Liver (tissue), 9 donors: ENCODE results near the gene PRKN. TPM values are rescaled to one million over a fixed set of nuclear protein-coding genes. Genes with fewer than 3 reads are reported as not detected.

Experiments used
- DNase-seq: peaks from one replicate; pipeline ENCODE4 v3.0.0-alpha.2; 2017; ENCODE audit warnings: low spot score
- H3K27ac ChIP-seq, 2 donors: one replicate each; pipeline ENCODE4 v1.7.0; 2013; ENCODE audit warnings: inconsistent platforms in 2 of 2, low read length in 2 of 2, control low read depth in 1 of 2, low read depth in 1 of 2, mild to moderate bottlenecking in 1 of 2
- H3K27me3 ChIP-seq, 4 donors: one replicate each; pipeline versions ENCODE4 v1.6.1 to v1.7.0; 2013; ENCODE audit warnings: low read length in 3 of 4, inconsistent platforms in 1 of 4, mild to moderate bottlenecking in 1 of 4, moderate library complexity in 1 of 4; ENCODE audit not compliant: control insufficient read depth in 4 of 4, insufficient read depth in 4 of 4
- H3K36me3 ChIP-seq, 4 donors: one replicate each; pipeline versions ENCODE4 v1.6.1 to v1.7.0; 2013; ENCODE audit warnings: low read length in 3 of 4, mild to moderate bottlenecking in 3 of 4, low read depth in 1 of 4, moderate library complexity in 1 of 4; ENCODE audit not compliant: control insufficient read depth in 4 of 4, insufficient read depth in 3 of 4
- H3K4me1 ChIP-seq, 4 donors: one replicate each; pipeline versions ENCODE4 v1.6.1 to v1.7.0; 2013; ENCODE audit warnings: low read length in 3 of 4, mild to moderate bottlenecking in 3 of 4, moderate library complexity in 1 of 4; ENCODE audit not compliant: control insufficient read depth in 4 of 4, insufficient read depth in 4 of 4
- H3K4me3 ChIP-seq, 3 donors: one replicate each; pipeline versions ENCODE4 v1.6.1 to v1.7.0; 2013; ENCODE audit warnings: low read length in 3 of 3, control low read depth in 1 of 3, low read depth in 1 of 3, mild to moderate bottlenecking in 1 of 3
- H3K9ac ChIP-seq, 2 donors: one replicate each; pipeline ENCODE4 v1.7.0; 2013; ENCODE audit warnings: low read length in 2 of 2, mild to moderate bottlenecking in 2 of 2, moderate library complexity in 2 of 2, control low read depth in 1 of 2, low read depth in 1 of 2
- H3K9me3 ChIP-seq, 4 donors: one replicate each; pipeline versions ENCODE4 v1.6.1 to v1.7.0; 2013; ENCODE audit warnings: low read length in 3 of 4; ENCODE audit not compliant: control insufficient read depth in 4 of 4
- ATF3 ChIP-seq: IDR thresholded peaks from 2 replicates; pipeline ENCODE4 v1.6.1; 2016; ENCODE audit warnings: antibody characterized with exemption
- EGR1 ChIP-seq, 2 donors: IDR thresholded peaks; 2 replicates each; pipeline ENCODE4 v1.6.1; 2016 to 2018; ENCODE audit warnings: antibody characterized with exemption in 2 of 2, low read depth in 2 of 2
- FOXA1 ChIP-seq: IDR thresholded peaks from 2 replicates; pipeline ENCODE4 v1.6.1; 2016; ENCODE audit warnings: antibody characterized with exemption
- FOXA2 ChIP-seq: IDR thresholded peaks from 2 replicates; pipeline ENCODE4 v1.6.1; 2016; ENCODE audit warnings: antibody characterized with exemption
- GABPA ChIP-seq, 2 donors: IDR thresholded peaks in 1 of 2; conservative IDR thresholded peaks in 1 of 2; 2 replicates each; pipeline ENCODE4 v1.6.1; 2016; ENCODE audit warnings: antibody characterized with exemption in 2 of 2, mild to moderate bottlenecking in 1 of 2, moderate library complexity in 1 of 2
- HNF4A ChIP-seq, 2 donors: conservative IDR thresholded peaks; 2 replicates each; pipeline ENCODE4 v1.6.1; 2016; ENCODE audit warnings: antibody characterized with exemption in 2 of 2, mild to moderate bottlenecking in 2 of 2
- HNF4G ChIP-seq: IDR thresholded peaks from 2 replicates; pipeline ENCODE4 v1.6.1; 2016; ENCODE audit warnings: antibody characterized with exemption
- JUND ChIP-seq, 2 donors: IDR thresholded peaks; 2 replicates each; pipeline ENCODE4 v1.6.1; 2016; ENCODE audit warnings: antibody characterized with exemption in 2 of 2
- NR2F2 ChIP-seq: IDR thresholded peaks from 2 replicates; pipeline ENCODE4 v1.6.1; 2016; ENCODE audit warnings: antibody characterized with exemption
- RAD21 ChIP-seq, 2 donors: IDR thresholded peaks; 2 replicates each; pipeline ENCODE4 v1.6.1; 2016; ENCODE audit warnings: antibody characterized with exemption in 2 of 2, mild to moderate bottlenecking in 2 of 2
- REST ChIP-seq: IDR thresholded peaks from 2 replicates; pipeline ENCODE4 v1.6.1; 2016; ENCODE audit warnings: antibody characterized with exemption, mild to moderate bottlenecking
- RXRA ChIP-seq, 2 donors: IDR thresholded peaks; 2 replicates each; pipeline ENCODE4 v1.6.1; 2017 to 2018; ENCODE audit warnings: antibody characterized with exemption in 2 of 2, mild to moderate bottlenecking in 1 of 2
- SP1 ChIP-seq: IDR thresholded peaks from 2 replicates; pipeline ENCODE4 v1.6.1; 2018; ENCODE audit warnings: antibody characterized with exemption, mild to moderate bottlenecking
- TAF1 ChIP-seq: conservative IDR thresholded peaks from 2 replicates; pipeline ENCODE4 v1.6.1; 2016; ENCODE audit warnings: antibody characterized with exemption, mild to moderate bottlenecking
- WGBS: extraction: QIAGEN DNeasy Blood & Tissue Kit; methylation state at CpG from one replicate; pipeline ENCODE4 v1.1.7; 2013; 5-methylcytosine and 5-hydroxymethylcytosine counted together
- polyA plus RNA-seq, 2 donors: library from polyadenylated mRNA; stranded (reverse) in 1 of 2; unstranded in 1 of 2; fragments of 200-250 nt in 1 of 2; fragments of >200 nt in 1 of 2; fragmentation: Nextera tagmentation in 1 of 2; extraction: Ambion mirVana in 1 of 2; gene quantifications; one replicate each; pipeline versions ENCODE4 v1.2.1 to v1.2.3, GENCODE V29; 2013 to 2015
- total RNA-seq, 2 donors: library from RNA; depleted of rRNA; stranded (reverse); fragments of >200 nt; gene quantifications; one replicate each; pipeline ENCODE4 v1.2.3, GENCODE V29; 2014
- TF ChIP-seq, protein P1 (sequence below): IDR thresholded peaks from 2 replicates; pipeline ENCODE4 v1.6.1; 2016; ENCODE audit warnings: antibody characterized with exemption
- TF ChIP-seq, protein P2 (sequence below): fragments of 150-350 bp; IDR thresholded peaks from 2 replicates; pipeline ENCODE4 v1.5.1; 2017; ENCODE audit warnings: improper control_type of control experiment, low read depth, low read length; ENCODE audit not compliant: missing input control
- donor health status: healthy.
- donor health status: healthy.
- donor health status: healthy.
- donor health status: healthy.
- donor health status: healthy.

The PRKN gene
- total and polyA plus RNA-seq, 4 donors, result 0.47 to 4.1 (median 3.2) TPM

DNA sequence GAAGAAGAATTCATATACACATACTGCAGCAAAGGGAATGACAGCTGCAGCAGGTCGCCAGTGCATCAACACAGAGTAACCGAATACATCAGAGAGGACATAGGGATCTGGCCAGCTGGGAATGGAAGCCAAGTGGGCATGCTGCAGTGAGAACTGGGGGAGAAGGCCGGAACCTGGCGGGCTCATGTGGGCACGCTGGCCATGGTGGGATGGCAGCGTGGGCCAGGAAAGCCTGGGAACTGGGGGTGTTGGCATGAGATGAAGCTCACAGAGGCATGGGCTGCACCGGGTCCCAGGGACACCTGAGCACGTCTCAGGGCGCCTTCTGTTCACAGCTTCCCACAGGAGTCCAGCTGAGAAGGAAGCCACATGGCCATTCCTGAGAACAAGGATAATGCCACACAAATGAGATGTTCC lies 1314.2 kb downstream of the PRKN start:
- no peak overlapping the region for H3K9ac ChIP-seq
- H3K27ac ChIP-seq, result no peak overlapping the region
- no peaks in the 10 kb centered on the region for H3K9me3 ChIP-seq
- peaks cover 0 to 8% (median 3%) of the 10 kb centered on the region in 4 donors for H3K4me1 ChIP-seq
- no peaks in the 10 kb centered on the region for H3K27me3 ChIP-seq
- TF ChIP-seq HNF4A (conservative IDR thresholded peaks at IDR 0.05) (no peak), SP1 (no peak), ATF3 (no peak), NR2F2 (no peak), FOXA2 (no peak), HNF4G (no peak), RAD21 (IDR thresholded peaks at IDR 0.05) (no peak), GABPA (IDR thresholded peaks at IDR 0.05 in 1 of 2, conservative IDR thresholded peaks at IDR 0.05 in 1 of 2) (no peak), JUND (IDR thresholded peaks at IDR 0.05) (no peak), TAF1 (no peak), EGR1 (IDR thresholded peaks at IDR 0.05; ENCODE audit: low read depth in 2 of 2) (no peak), FOXA1 (no peak), RXRA (IDR thresholded peaks at IDR 0.05) (no peak)
- TF ChIP-seq, protein P1, sequence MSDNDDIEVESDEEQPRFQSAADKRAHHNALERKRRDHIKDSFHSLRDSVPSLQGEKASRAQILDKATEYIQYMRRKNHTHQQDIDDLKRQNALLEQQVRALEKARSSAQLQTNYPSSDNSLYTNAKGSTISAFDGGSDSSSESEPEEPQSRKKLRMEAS, result no peak
- TF ChIP-seq, protein P2, sequence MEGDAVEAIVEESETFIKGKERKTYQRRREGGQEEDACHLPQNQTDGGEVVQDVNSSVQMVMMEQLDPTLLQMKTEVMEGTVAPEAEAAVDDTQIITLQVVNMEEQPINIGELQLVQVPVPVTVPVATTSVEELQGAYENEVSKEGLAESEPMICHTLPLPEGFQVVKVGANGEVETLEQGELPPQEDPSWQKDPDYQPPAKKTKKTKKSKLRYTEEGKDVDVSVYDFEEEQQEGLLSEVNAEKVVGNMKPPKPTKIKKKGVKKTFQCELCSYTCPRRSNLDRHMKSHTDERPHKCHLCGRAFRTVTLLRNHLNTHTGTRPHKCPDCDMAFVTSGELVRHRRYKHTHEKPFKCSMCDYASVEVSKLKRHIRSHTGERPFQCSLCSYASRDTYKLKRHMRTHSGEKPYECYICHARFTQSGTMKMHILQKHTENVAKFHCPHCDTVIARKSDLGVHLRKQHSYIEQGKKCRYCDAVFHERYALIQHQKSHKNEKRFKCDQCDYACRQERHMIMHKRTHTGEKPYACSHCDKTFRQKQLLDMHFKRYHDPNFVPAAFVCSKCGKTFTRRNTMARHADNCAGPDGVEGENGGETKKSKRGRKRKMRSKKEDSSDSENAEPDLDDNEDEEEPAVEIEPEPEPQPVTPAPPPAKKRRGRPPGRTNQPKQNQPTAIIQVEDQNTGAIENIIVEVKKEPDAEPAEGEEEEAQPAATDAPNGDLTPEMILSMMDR, result no peak
- no peaks in the 10 kb centered on the region for H3K36me3 ChIP-seq
- H3K4me3 ChIP-seq, result no peak overlapping the region
- WGBS, result 88% methylated on average over 9 of the region's 9 CpGs
- no peak for DNase-seq

- H3K4me1 ChIP-seq, result peaks cover 0 to 8% (median 3%) of the 10 kb centered on the region in 4 donors
- no peak for DNase-seq
- no peak overlapping the region for H3K4me3 ChIP-seq
- no peaks in the 10 kb centered on the region for H3K9me3 ChIP-seq
- WGBS, result 90% methylated on average over 5 of the region's 5 CpGs
- H3K9ac ChIP-seq, result no peak overlapping the region
- H3K27ac ChIP-seq, result no peak overlapping the region
- no peak for TF ChIP-seq RXRA (IDR thresholded peaks at IDR 0.05)
- H3K27me3 ChIP-seq, result no peaks in the 10 kb centered on the region
- H3K36me3 ChIP-seq, result no peaks in the 10 kb centered on the region
Observed at GRCh38 chr6:161412795-161413194, 1314.8 kb downstream of the PRKN start.

DNA sequence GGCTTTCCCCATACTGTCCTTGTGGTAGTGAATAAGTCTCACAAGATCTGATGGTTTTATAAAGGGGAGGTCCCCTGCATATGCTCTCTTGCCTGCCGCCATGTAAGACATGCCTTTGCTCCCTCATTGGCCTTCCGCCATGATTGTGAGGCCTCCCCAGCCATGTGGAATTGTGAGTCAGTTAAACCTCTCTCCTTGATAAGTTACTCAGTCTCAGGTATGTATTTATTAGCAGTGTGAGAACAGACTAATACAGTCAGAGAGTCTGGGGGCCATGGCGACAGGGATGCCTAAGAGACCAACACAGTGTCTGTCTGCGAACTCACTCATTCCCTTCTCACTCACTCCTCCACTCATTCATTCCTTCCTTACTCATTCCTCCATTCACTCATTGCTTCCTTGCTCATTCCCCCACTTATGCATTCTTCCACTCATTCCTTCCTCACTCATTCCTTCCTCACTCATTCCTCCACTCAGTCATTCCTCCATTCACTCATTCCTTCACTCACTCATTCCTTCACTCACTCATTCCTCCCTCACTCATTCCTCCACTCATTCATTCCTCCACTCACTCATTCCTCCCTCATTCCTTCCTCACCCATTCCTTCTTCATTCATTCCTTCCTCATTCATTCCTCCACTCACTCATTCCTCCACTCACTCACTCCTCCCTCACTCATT lies 1316.2 kb downstream of the PRKN start:
- Histone ChIP-seq H3K9me3 (no peaks in the 10 kb centered on the region), H3K27me3 (no peaks in the 10 kb centered on the region), H3K27ac (no peak overlapping the region), H3K9ac (no peak overlapping the region), H3K36me3 (no peaks in the 10 kb centered on the region), H3K4me1 (peaks cover 0 to 8% (median 3%) of the 10 kb centered on the region in 4 donors), H3K4me3 (no peak overlapping the region)
- 97% methylated on average over 4 of the region's 4 CpGs for WGBS
- DNase-seq, result no peak
- no peak for TF ChIP-seq TAF1
- TF ChIP-seq, protein P2, result no peak
- no peak for TF ChIP-seq RAD21 (IDR thresholded peaks at IDR 0.05)
- no peak for TF ChIP-seq ATF3
- no peak for TF ChIP-seq HNF4G
- TF ChIP-seq FOXA2, result no peak
- TF ChIP-seq RXRA (IDR thresholded peaks at IDR 0.05), result no peak
- TF ChIP-seq JUND (IDR thresholded peaks at IDR 0.05), result no peak
- TF ChIP-seq REST, result no peak
- TF ChIP-seq NR2F2, result no peak
- TF ChIP-seq, protein P1, result no peak
